ENCODE measurements around the gene DAAM2. TPM values are rescaled to one million over a fixed set of nuclear protein-coding genes. Genes with fewer than 3 reads are reported as not detected.

DAAM2 gene
- polyA plus RNA-seq, 2 of the 4 experiments (the other 2 are of a cell fraction) = not detected

DNA sequence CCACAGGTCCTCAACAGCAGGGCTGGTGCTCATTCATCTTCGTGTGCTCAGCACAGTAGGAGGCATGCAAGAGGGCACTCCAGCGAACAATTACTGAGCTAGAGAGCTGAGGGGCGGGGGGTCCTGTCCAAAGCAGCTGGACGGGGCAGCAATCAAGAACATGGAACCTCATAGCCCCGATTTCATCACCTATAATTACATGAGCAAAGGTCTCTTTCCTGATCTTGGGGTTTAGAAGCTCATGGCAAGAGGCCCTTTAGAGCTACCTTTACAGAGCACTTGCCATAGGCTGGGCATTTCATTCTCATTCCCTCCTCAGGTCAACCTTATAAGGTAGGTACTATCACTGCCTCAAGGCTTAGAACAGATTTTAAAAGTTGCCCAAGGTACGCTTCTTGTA lies 131.7 kb downstream of the DAAM2 start (continued):
- TF ChIP-seq RNF2 (IDR thresholded peaks at IDR 0.05; ENCODE audit: borderline replicate concordance, low read depth) = no peak
- no peak for TF ChIP-seq MAZ (IDR thresholded peaks at IDR 0.05; ENCODE audit: borderline replicate concordance, low read depth, low read length)
- TF ChIP-seq, protein P1, sequence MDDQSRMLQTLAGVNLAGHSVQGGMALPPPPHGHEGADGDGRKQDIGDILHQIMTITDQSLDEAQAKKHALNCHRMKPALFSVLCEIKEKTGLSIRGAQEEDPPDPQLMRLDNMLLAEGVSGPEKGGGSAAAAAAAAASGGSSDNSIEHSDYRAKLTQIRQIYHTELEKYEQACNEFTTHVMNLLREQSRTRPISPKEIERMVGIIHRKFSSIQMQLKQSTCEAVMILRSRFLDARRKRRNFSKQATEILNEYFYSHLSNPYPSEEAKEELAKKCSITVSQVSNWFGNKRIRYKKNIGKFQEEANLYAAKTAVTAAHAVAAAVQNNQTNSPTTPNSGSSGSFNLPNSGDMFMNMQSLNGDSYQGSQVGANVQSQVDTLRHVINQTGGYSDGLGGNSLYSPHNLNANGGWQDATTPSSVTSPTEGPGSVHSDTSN (IDR thresholded peaks at IDR 0.05) = no peak
- TF ChIP-seq ZFP36 (IDR thresholded peaks at IDR 0.05; ENCODE audit: borderline replicate concordance, partially characterized antibody) = no peak

DNA sequence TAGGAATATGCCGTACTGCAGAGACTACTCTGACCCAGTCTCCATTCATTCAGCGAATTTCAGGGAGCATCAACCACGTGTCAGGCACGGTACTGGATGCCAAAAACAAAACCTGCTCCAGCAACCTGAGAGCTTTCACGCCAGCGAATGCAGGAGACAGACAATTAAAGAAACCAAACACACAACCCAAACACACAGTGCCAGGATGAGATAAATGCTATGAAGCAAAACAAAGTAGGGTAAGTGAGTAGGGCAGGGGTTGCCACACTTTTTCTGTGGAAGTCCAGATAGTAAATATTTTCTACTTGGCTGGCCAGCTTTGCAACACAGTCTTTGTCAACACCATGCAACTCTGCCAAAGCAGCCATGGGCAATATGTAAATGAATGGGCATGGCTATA lies 132.1 kb downstream of the DAAM2 start:
- ChIA-PET CTCF (no interaction called here), POLR2A (no interaction called here)
- WGBS (ENCODE audit: missing lambda C conversion rate) = 58% methylated on average over 6 of the region's 6 CpGs
- Histone ChIP-seq H3K9me3 (no peaks in the 10 kb centered on the region), H3K27ac (no peak overlapping the region), H3K4me1 (no peaks in the 10 kb centered on the region), H3K4me3 (no peak overlapping the region), H3K4me2 (no peak overlapping the region)
- ATAC-seq (no peak), DNase-seq (ENCODE audit: low read depth in 1 of 2, low spot score in 1 of 2) (no peak), FAIRE-seq (no peak)
- TF ChIP-seq ZSCAN20 (CRISPR knock-in tag; IDR thresholded peaks at IDR 0.05) = no peak
- TF ChIP-seq POLR2AphosphoS2 (conservative IDR thresholded peaks at IDR 0.05; ENCODE audit: low read length) = no peak
- no peak for TF ChIP-seq FOSL2 (IDR thresholded peaks at IDR 0.05)
- TF ChIP-seq FOSL2 (CRISPR knock-in tag; IDR thresholded peaks at IDR 0.05) = no peak
- TF ChIP-seq EHF (CRISPR knock-in tag; IDR thresholded peaks at IDR 0.05) = no peak
- TF ChIP-seq NPAS2 (CRISPR knock-in tag; IDR thresholded peaks at IDR 0.05; ENCODE audit: borderline replicate concordance) = no peak
- TF ChIP-seq CHD2 (IDR thresholded peaks at IDR 0.05; ENCODE audit: low read length, partially characterized antibody) = no peak
- TF ChIP-seq, protein P2, sequence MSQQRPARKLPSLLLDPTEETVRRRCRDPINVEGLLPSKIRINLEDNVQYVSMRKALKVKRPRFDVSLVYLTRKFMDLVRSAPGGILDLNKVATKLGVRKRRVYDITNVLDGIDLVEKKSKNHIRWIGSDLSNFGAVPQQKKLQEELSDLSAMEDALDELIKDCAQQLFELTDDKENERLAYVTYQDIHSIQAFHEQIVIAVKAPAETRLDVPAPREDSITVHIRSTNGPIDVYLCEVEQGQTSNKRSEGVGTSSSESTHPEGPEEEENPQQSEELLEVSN (IDR thresholded peaks at IDR 0.05; ENCODE audit: borderline replicate concordance, low read depth) = no peak
- TF ChIP-seq, protein P3, sequence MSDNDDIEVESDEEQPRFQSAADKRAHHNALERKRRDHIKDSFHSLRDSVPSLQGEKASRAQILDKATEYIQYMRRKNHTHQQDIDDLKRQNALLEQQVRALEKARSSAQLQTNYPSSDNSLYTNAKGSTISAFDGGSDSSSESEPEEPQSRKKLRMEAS (IDR thresholded peaks at IDR 0.05) = no peak
- TF ChIP-seq, protein P4, sequence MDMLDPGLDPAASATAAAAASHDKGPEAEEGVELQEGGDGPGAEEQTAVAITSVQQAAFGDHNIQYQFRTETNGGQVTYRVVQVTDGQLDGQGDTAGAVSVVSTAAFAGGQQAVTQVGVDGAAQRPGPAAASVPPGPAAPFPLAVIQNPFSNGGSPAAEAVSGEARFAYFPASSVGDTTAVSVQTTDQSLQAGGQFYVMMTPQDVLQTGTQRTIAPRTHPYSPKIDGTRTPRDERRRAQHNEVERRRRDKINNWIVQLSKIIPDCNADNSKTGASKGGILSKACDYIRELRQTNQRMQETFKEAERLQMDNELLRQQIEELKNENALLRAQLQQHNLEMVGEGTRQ (IDR thresholded peaks at IDR 0.05) = no peak
- TF ChIP-seq HOXA7 (CRISPR knock-in tag; IDR thresholded peaks at IDR 0.05) = no peak
- TF ChIP-seq ESRRA (IDR thresholded peaks at IDR 0.05; ENCODE audit: borderline replicate concordance, low read length) = no peak
- no peak for TF ChIP-seq JUN (IDR thresholded peaks at IDR 0.05)
- no peak for TF ChIP-seq NFE2L2 (conservative IDR thresholded peaks at IDR 0.05; ENCODE audit: low read length)
- TF ChIP-seq EHMT2 (IDR thresholded peaks at IDR 0.05; ENCODE audit: low read depth) = no peak
- TF ChIP-seq, protein P5, sequence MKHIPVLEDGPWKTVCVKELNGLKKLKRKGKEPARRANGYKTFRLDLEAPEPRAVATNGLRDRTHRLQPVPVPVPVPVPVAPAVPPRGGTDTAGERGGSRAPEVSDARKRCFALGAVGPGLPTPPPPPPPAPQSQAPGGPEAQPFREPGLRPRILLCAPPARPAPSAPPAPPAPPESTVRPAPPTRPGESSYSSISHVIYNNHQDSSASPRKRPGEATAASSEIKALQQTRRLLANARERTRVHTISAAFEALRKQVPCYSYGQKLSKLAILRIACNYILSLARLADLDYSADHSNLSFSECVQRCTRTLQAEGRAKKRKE (CRISPR knock-in tag; IDR thresholded peaks at IDR 0.05; ENCODE audit: low read depth) = no peak
- TF ChIP-seq, protein P6, sequence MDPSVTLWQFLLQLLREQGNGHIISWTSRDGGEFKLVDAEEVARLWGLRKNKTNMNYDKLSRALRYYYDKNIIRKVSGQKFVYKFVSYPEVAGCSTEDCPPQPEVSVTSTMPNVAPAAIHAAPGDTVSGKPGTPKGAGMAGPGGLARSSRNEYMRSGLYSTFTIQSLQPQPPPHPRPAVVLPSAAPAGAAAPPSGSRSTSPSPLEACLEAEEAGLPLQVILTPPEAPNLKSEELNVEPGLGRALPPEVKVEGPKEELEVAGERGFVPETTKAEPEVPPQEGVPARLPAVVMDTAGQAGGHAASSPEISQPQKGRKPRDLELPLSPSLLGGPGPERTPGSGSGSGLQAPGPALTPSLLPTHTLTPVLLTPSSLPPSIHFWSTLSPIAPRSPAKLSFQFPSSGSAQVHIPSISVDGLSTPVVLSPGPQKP (IDR thresholded peaks at IDR 0.05; ENCODE audit: low read depth, low read length) = no peak
- TF ChIP-seq MYC (IDR thresholded peaks at IDR 0.05; ENCODE audit: borderline replicate concordance, low read length) = no peak
- TF ChIP-seq CHD4 (IDR thresholded peaks at IDR 0.05; ENCODE audit: borderline replicate concordance) = no peak
- TF ChIP-seq HOXB5 (CRISPR knock-in tag; IDR thresholded peaks at IDR 0.05) = no peak
- no peak for TF ChIP-seq HEYL (CRISPR knock-in tag; IDR thresholded peaks at IDR 0.05)
